Measurements from ENCODE around the gene ARMC8.

DNA sequence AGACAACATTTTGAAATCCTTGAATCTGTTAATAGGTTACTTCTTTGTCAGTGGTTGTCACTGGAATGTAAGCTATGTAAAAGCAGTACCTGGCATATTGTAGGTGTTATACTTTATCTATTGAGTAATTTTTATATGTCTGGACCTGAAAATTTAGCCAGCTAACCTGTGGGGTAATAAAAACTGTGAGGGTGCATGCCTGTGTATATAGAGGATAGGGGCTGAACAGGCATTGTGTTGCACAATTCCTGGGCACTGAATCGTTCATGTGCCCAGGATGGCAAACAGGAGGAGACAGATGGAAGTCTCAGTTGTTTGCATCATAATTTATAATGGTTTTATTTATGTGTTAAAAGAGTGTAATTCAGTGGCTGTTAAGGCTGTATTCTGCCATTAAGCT, 67.1 kb downstream of the ARMC8 start:
- TF ChIP-seq, protein P1, sequence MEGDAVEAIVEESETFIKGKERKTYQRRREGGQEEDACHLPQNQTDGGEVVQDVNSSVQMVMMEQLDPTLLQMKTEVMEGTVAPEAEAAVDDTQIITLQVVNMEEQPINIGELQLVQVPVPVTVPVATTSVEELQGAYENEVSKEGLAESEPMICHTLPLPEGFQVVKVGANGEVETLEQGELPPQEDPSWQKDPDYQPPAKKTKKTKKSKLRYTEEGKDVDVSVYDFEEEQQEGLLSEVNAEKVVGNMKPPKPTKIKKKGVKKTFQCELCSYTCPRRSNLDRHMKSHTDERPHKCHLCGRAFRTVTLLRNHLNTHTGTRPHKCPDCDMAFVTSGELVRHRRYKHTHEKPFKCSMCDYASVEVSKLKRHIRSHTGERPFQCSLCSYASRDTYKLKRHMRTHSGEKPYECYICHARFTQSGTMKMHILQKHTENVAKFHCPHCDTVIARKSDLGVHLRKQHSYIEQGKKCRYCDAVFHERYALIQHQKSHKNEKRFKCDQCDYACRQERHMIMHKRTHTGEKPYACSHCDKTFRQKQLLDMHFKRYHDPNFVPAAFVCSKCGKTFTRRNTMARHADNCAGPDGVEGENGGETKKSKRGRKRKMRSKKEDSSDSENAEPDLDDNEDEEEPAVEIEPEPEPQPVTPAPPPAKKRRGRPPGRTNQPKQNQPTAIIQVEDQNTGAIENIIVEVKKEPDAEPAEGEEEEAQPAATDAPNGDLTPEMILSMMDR (IDR thresholded peaks at IDR 0.05; ENCODE audit: poor library complexity, severe bottlenecking), result no peak
- TF ChIP-seq POLR2AphosphoS5 (IDR thresholded peaks at IDR 0.05), result no peak
